ACC112 (cell line): ENCODE results near the gene CREB5.

Experiments
- H2AFZ ChIP-seq: fragments of 200-600 bp; sonication (generic); one replicate; pipeline ENCODE4 v1.6.0; 2017; ENCODE audit warnings: antibody characterized with exemption, low read length; ENCODE audit not compliant: unreplicated experiment
- H3K27ac ChIP-seq: fragments of 200-600 bp; sonication (generic); 2 replicates; pipeline ENCODE4 v1.5.1; 2014; ENCODE audit warnings: low read depth, mild to moderate bottlenecking, antibody characterized with exemption, low read length, moderate library complexity
- H3K27me3 ChIP-seq: fragments of 200-600 bp; sonication (generic); 2 replicates; pipeline ENCODE4 v1.6.1; 2014; ENCODE audit warnings: mild to moderate bottlenecking, antibody characterized with exemption, low read length, moderate library complexity, mixed read lengths; ENCODE audit not compliant: insufficient read depth
- H3K36me3 ChIP-seq: fragments of 200-600 bp; sonication (generic); 2 replicates; pipeline ENCODE4 v1.6.1; 2016; ENCODE audit warnings: mild to moderate bottlenecking, antibody characterized with exemption, low read length, moderate library complexity, mixed read lengths; ENCODE audit not compliant: insufficient read depth
- H3K4me1 ChIP-seq: fragments of 200-600 bp; sonication (generic); one replicate; pipeline ENCODE4 v1.6.1; 2016; ENCODE audit warnings: low read length, mixed read lengths; ENCODE audit not compliant: insufficient read depth, unreplicated experiment, control insufficient read depth
- H3K4me3 ChIP-seq: fragments of 200-600 bp; sonication (generic); 2 replicates; pipeline ENCODE4 v1.5.1; 2014; ENCODE audit warnings: mild to moderate bottlenecking, low read depth, low read length
- H3K79me2 ChIP-seq: fragments of 200-600 bp; sonication (generic); one replicate; pipeline ENCODE4 v1.6.0; 2016; ENCODE audit warnings: low read length; ENCODE audit not compliant: control insufficient read depth, unreplicated experiment, insufficient read depth

Gene CREB5

GRCh38 chr7:28738412-28738811 lies 326.1 kb downstream of the CREB5 start:
- no peak overlapping the region for H3K4me3 ChIP-seq
- no peak overlapping the region for H3K27ac ChIP-seq
- H3K79me2 ChIP-seq: no peaks in the 10 kb centered on the region
- H3K4me1 ChIP-seq: no peaks in the 10 kb centered on the region
- H2AFZ ChIP-seq: no peak overlapping the region
- no peaks in the 10 kb centered on the region for H3K27me3 ChIP-seq
- H3K36me3 ChIP-seq: no peaks in the 10 kb centered on the region

- no peaks in the 10 kb centered on the region for H3K4me1 ChIP-seq
- H3K36me3 ChIP-seq: no peaks in the 10 kb centered on the region
- H3K4me3 ChIP-seq: no peak overlapping the region
- no peak overlapping the region for H3K27ac ChIP-seq
- H3K27me3 ChIP-seq: no peaks in the 10 kb centered on the region
- no peak overlapping the region for H2AFZ ChIP-seq
- H3K79me2 ChIP-seq: no peaks in the 10 kb centered on the region
These were observed 326.8 kb downstream of the CREB5 start for GRCh38 chr7:28739128-28739527.

- Histone ChIP-seq H3K4me1 (no peaks in the 10 kb centered on the region), H3K4me3 (no peak overlapping the region), H3K36me3 (no peaks in the 10 kb centered on the region), H3K27ac (no peak overlapping the region), H3K79me2 (no peaks in the 10 kb centered on the region), H2AFZ (no peak overlapping the region), H3K27me3 (no peaks in the 10 kb centered on the region)
These were observed 327.5 kb downstream of the CREB5 start for GRCh38 chr7:28739826-28740225.

- Histone ChIP-seq H3K4me1 (no peaks in the 10 kb centered on the region), H3K4me3 (no peak overlapping the region), H3K36me3 (no peaks in the 10 kb centered on the region), H3K79me2 (no peaks in the 10 kb centered on the region), H2AFZ (no peak overlapping the region), H3K27me3 (no peaks in the 10 kb centered on the region), H3K27ac (no peak overlapping the region)
These were observed 332.6 kb downstream of the CREB5 start for GRCh38 chr7:28744951-28745350.

GRCh38 chr7:28745351-28745750 lies 333.0 kb downstream of the CREB5 start:
- Histone ChIP-seq H2AFZ (no peak overlapping the region), H3K4me1 (no peaks in the 10 kb centered on the region), H3K36me3 (no peaks in the 10 kb centered on the region), H3K79me2 (no peaks in the 10 kb centered on the region), H3K27me3 (no peaks in the 10 kb centered on the region), H3K27ac (no peak overlapping the region), H3K4me3 (no peak overlapping the region)

GRCh38 chr7:28747404-28747803 lies 335.1 kb downstream of the CREB5 start:
- H3K27ac ChIP-seq: no peak overlapping the region
- H3K36me3 ChIP-seq: no peaks in the 10 kb centered on the region
- H3K4me3 ChIP-seq: no peak overlapping the region
- no peak overlapping the region for H2AFZ ChIP-seq
- no peaks in the 10 kb centered on the region for H3K4me1 ChIP-seq
- no peaks in the 10 kb centered on the region for H3K79me2 ChIP-seq
- no peaks in the 10 kb centered on the region for H3K27me3 ChIP-seq

GRCh38 chr7:28747854-28748253 lies 335.5 kb downstream of the CREB5 start:
- Histone ChIP-seq H3K27me3 (no peaks in the 10 kb centered on the region), H3K4me3 (no peak overlapping the region), H3K36me3 (no peaks in the 10 kb centered on the region), H3K27ac (no peak overlapping the region), H2AFZ (no peak overlapping the region), H3K79me2 (no peaks in the 10 kb centered on the region), H3K4me1 (no peaks in the 10 kb centered on the region)

- Histone ChIP-seq H2AFZ (no peak overlapping the region), H3K79me2 (no peaks in the 10 kb centered on the region), H3K27me3 (no peaks in the 10 kb centered on the region)
These were observed 336.0 kb downstream of the CREB5 start for GRCh38 chr7:28748346-28748745.

GRCh38 chr7:28748933-28749584 lies 336.7 kb downstream of the CREB5 start:
- Histone ChIP-seq H3K4me1 (no peaks in the 10 kb centered on the region), H3K27ac (no peak overlapping the region), H2AFZ (no peak overlapping the region)

More at GRCh38 chr7:28748346-28748745, 336.0 kb downstream of the CREB5 start:
- H3K4me3 ChIP-seq: no peak overlapping the region
- no peak overlapping the region for H3K27ac ChIP-seq
- no peaks in the 10 kb centered on the region for H3K4me1 ChIP-seq
- no peaks in the 10 kb centered on the region for H3K36me3 ChIP-seq

GRCh38 chr7:28749638-28750037 lies 337.3 kb downstream of the CREB5 start:
- no peaks in the 10 kb centered on the region for H3K4me1 ChIP-seq
- H3K4me3 ChIP-seq: no peak overlapping the region
- no peak overlapping the region for H3K27ac ChIP-seq
- H3K79me2 ChIP-seq: no peaks in the 10 kb centered on the region
- H3K36me3 ChIP-seq: no peaks in the 10 kb centered on the region
- no peaks in the 10 kb centered on the region for H3K27me3 ChIP-seq
- H2AFZ ChIP-seq: no peak overlapping the region

More at GRCh38 chr7:28748933-28749584, 336.7 kb downstream of the CREB5 start:
- no peak overlapping the region for H3K4me3 ChIP-seq
- H3K27me3 ChIP-seq: no peaks in the 10 kb centered on the region
- no peaks in the 10 kb centered on the region for H3K36me3 ChIP-seq
- H3K79me2 ChIP-seq: no peaks in the 10 kb centered on the region

- no peak overlapping the region for H3K27ac ChIP-seq
- peaks cover 10% of the 10 kb centered on the region for H3K4me1 ChIP-seq
- H3K27me3 ChIP-seq: no peaks in the 10 kb centered on the region
- H3K4me3 ChIP-seq: no peak overlapping the region
- no peaks in the 10 kb centered on the region for H3K79me2 ChIP-seq
- H3K36me3 ChIP-seq: no peaks in the 10 kb centered on the region
- no peak overlapping the region for H2AFZ ChIP-seq
These were observed 338.7 kb downstream of the CREB5 start for GRCh38 chr7:28750981-28751380.
